ENCODE results near the gene EDC4. TPM values are rescaled to one million over a fixed set of nuclear protein-coding genes. Genes with fewer than 3 reads are reported as not detected.

The EDC4 gene
- total and polyA plus RNA-seq, 9 of the 15 experiments (the other 6 are each of a cell fraction or from before 2014, with no cell fraction given), result 1.1 to 131 (median 74.0) TPM

DNA sequence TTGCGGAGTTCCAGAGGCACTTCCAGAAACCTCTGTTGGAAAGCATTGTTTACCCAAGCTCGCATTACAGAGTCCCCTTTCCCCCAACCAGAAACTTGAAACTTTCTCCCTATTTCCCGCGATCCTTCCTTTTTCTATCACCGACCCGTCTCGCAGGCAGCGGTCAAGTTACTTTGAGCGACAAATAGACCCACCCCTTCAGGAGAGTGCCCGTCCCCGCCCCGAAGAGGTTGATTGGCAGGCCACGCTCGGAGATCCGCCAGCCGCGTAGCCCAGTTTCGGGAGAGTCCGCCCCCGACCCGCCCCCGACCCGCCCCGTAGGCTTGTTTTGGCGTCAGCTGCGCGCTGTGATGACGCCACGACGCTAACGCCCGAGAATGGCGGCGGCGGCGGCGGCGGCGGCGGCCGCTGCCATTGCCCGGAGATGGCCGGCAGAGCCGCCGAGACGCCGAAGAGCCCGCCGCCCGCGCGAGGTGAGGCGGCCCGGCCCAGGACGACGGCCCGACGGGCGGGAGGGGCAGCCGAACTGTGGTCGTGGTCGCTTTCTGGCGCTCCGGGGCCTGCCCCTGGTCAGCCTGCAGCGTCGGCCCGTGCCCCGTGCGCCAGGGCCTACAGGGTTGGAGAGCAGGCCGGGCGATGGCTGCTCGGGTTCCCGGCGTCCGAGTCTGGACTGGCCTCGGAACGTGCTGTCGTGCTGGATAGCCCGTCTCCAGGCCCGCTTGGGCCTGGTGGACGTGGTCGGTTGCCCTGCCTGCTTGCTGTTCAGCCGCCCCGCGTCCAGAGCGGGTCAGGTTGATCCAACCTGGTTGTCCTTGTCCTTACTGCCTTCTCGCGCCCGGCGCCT, 20.3 kb downstream of the EDC4 start, which contains the start of gene PSKH1 (continued):
- TF ChIP-seq ZNF551 (CRISPR knock-in tag; IDR thresholded peaks at IDR 0.05) (no peak), ZBED1 (IDR thresholded peaks at IDR 0.05) (no peak), FOXJ2 (tag; IDR thresholded peaks at IDR 0.05) (no peak), MEF2D (tag; conservative IDR thresholded peaks at IDR 0.05; ENCODE audit: low read depth) (no peak), NR1H2 (CRISPR knock-in tag; IDR thresholded peaks at IDR 0.05) (no peak), RFX5 (IDR thresholded peaks at IDR 0.05; ENCODE audit: low read depth, low read length) (no peak), GTF2A2 (tag; IDR thresholded peaks at IDR 0.05) (no peak), TSC22D4 (tag; IDR thresholded peaks at IDR 0.05) (no peak), PRPF4 (IDR thresholded peaks at IDR 0.05; ENCODE audit: insufficient read depth, low read depth, low read length, poor library complexity, severe bottlenecking) (no peak), ZFPM2 (CRISPR knock-in tag; IDR thresholded peaks at IDR 0.05) (no peak), FOS (IDR thresholded peaks at IDR 0.05; ENCODE audit: extremely low read depth, insufficient read length) (no peak), TCFL5 (CRISPR knock-in tag; conservative IDR thresholded peaks at IDR 0.05) (no peak), COPS2 (conservative IDR thresholded peaks at IDR 0.05) (no peak), CHCHD3 (CRISPR knock-in tag; IDR thresholded peaks at IDR 0.05) (no peak), NFE2 (IDR thresholded peaks at IDR 0.05; ENCODE audit: low read depth) (no peak), SP2 (IDR thresholded peaks at IDR 0.05; ENCODE audit: extremely low read depth, low read depth, low read length, poor library complexity, severe bottlenecking) (peak; percentile 39)
- TF ChIP-seq, protein P1, sequence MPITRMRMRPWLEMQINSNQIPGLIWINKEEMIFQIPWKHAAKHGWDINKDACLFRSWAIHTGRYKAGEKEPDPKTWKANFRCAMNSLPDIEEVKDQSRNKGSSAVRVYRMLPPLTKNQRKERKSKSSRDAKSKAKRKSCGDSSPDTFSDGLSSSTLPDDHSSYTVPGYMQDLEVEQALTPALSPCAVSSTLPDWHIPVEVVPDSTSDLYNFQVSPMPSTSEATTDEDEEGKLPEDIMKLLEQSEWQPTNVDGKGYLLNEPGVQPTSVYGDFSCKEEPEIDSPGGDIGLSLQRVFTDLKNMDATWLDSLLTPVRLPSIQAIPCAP (CRISPR knock-in tag; IDR thresholded peaks at IDR 0.05; ENCODE audit: borderline replicate concordance), result no peak
- TF ChIP-seq, protein P2, sequence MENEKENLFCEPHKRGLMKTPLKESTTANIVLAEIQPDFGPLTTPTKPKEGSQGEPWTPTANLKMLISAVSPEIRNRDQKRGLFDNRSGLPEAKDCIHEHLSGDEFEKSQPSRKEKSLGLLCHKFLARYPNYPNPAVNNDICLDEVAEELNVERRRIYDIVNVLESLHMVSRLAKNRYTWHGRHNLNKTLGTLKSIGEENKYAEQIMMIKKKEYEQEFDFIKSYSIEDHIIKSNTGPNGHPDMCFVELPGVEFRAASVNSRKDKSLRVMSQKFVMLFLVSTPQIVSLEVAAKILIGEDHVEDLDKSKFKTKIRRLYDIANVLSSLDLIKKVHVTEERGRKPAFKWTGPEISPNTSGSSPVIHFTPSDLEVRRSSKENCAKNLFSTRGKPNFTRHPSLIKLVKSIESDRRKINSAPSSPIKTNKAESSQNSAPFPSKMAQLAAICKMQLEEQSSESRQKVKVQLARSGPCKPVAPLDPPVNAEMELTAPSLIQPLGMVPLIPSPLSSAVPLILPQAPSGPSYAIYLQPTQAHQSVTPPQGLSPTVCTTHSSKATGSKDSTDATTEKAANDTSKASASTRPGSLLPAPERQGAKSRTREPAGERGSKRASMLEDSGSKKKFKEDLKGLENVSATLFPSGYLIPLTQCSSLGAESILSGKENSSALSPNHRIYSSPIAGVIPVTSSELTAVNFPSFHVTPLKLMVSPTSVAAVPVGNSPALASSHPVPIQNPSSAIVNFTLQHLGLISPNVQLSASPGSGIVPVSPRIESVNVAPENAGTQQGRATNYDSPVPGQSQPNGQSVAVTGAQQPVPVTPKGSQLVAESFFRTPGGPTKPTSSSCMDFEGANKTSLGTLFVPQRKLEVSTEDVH (IDR thresholded peaks at IDR 0.05; ENCODE audit: low read depth, partially characterized antibody), result no peak
- TF ChIP-seq, protein P3, sequence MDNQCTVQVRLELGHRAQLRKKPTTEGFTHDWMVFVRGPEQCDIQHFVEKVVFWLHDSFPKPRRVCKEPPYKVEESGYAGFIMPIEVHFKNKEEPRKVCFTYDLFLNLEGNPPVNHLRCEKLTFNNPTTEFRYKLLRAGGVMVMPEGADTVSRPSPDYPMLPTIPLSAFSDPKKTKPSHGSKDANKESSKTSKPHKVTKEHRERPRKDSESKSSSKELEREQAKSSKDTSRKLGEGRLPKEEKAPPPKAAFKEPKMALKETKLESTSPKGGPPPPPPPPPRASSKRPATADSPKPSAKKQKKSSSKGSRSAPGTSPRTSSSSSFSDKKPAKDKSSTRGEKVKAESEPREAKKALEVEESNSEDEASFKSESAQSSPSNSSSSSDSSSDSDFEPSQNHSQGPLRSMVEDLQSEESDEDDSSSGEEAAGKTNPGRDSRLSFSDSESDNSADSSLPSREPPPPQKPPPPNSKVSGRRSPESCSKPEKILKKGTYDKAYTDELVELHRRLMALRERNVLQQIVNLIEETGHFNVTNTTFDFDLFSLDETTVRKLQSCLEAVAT (IDR thresholded peaks at IDR 0.05), result no peak
- TF ChIP-seq, protein P4, sequence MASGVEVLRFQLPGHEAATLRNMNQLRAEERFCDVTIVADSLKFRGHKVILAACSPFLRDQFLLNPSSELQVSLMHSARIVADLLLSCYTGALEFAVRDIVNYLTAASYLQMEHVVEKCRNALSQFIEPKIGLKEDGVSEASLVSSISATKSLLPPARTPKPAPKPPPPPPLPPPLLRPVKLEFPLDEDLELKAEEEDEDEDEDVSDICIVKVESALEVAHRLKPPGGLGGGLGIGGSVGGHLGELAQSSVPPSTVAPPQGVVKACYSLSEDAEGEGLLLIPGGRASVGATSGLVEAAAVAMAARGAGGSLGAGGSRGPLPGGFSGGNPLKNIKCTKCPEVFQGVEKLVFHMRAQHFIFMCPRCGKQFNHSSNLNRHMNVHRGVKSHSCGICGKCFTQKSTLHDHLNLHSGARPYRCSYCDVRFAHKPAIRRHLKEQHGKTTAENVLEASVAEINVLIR (CRISPR knock-in tag; IDR thresholded peaks at IDR 0.05), result peak; percentile 90
- TF ChIP-seq, protein P5, sequence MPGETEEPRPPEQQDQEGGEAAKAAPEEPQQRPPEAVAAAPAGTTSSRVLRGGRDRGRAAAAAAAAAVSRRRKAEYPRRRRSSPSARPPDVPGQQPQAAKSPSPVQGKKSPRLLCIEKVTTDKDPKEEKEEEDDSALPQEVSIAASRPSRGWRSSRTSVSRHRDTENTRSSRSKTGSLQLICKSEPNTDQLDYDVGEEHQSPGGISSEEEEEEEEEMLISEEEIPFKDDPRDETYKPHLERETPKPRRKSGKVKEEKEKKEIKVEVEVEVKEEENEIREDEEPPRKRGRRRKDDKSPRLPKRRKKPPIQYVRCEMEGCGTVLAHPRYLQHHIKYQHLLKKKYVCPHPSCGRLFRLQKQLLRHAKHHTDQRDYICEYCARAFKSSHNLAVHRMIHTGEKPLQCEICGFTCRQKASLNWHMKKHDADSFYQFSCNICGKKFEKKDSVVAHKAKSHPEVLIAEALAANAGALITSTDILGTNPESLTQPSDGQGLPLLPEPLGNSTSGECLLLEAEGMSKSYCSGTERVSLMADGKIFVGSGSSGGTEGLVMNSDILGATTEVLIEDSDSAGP (CRISPR knock-in tag; IDR thresholded peaks at IDR 0.05), result no peak
